ENCODE measurements around the gene LMCD1. TPM values are rescaled to one million over a fixed set of nuclear protein-coding genes. Genes with fewer than 3 reads are reported as not detected.

LMCD1 gene
- total and polyA plus RNA-seq, 2 of the 8 experiments (the other 6 are each of a cell fraction or from before 2014, with no cell fraction given) = 12.3 to 26.5 TPM

DNA sequence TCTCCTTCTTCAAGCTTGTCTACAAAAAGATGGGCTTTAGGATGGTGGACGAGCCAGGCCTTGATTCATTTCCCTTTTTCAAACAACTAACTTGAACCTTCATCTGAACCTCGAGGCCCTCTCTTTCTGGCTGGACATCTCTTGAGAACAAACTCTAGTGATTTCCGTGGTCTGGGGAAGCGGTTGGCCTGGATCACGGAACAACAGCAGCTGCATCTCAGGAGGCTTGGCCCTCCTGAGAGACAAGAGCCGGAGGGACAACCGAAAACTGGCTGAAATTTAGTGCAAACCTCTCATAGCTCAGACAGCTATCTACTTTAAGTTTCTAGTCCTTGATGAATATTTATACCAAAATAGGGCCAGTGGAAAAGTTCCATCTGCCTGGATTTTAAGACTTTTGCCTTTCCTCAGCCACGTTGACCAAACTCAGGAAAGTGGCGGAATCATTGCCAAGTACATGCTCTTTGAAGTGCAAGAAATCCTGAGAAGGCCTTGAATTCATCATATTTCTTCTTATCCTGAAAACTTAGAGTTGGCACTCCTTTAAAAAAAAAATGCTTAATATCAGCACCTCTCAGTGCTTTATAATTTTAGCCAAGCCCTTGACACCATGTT, 14.5 kb downstream of the LMCD1 start (continued):
- TF ChIP-seq CEBPB (IDR thresholded peaks at IDR 0.05; ENCODE audit: low read depth, low read length) = no peak
- TF ChIP-seq CBX5 (IDR thresholded peaks at IDR 0.05; ENCODE audit: low read depth, low read length) = no peak
- TF ChIP-seq SRF (IDR thresholded peaks at IDR 0.05; ENCODE audit: low read depth, low read length) = no peak

All from H1 (cell line).